Measurements from ENCODE around the gene IGFBP1.

- TF ChIP-seq CTCF (IDR thresholded peaks at IDR 0.05; ENCODE audit: low read depth, low read length) (no peak), POLR2A (IDR thresholded peaks at IDR 0.05; ENCODE audit: extremely low read depth, insufficient read length) (no peak), MAX (IDR thresholded peaks at IDR 0.05; ENCODE audit: low read depth, low read length) (no peak), MYC (IDR thresholded peaks at IDR 0.05; ENCODE audit: low read depth, low read length) (no peak)
Observed at GRCh38 chr7:45938626-45939302, 50.5 kb downstream of the IGFBP1 start.

Data from NB4 (cell line).